ENCODE measurements around the gene TSPAN16.
A peak's percentile ranks its signal among the peaks of the same experiment; 100 is the strongest.

The TSPAN16 gene

DNA sequence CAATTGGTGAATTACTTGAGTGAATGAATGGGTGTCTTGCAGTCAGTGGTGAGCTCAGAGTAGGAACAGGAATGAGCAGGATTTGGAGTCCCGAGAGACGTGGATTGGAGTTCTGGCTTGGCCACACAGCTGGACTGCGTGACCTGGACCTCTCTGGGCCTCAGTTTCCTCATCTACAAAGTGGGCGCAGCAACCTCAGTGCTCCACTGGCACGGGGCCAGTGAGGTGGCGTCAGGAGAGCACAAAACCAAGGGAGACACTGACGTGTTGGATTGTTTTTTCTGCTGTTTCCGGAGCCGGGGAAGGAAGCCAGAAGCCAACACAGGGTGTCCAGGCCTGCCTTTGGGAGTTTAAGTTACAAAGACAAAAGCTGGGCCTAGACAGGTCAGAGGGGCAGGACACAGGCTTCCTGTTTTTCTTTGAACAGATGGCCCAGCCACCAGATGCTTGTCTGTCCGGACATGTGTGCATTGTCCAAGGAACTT lies 27.1 kb upstream of the TSPAN16 start:
- DNase-seq (ENCODE audit: low spot score): peak; percentile 57

GRCh38 chr19:11269408-11269807 lies 26.6 kb upstream of the TSPAN16 start:
- no peak for DNase-seq (ENCODE audit: low spot score)

DNA sequence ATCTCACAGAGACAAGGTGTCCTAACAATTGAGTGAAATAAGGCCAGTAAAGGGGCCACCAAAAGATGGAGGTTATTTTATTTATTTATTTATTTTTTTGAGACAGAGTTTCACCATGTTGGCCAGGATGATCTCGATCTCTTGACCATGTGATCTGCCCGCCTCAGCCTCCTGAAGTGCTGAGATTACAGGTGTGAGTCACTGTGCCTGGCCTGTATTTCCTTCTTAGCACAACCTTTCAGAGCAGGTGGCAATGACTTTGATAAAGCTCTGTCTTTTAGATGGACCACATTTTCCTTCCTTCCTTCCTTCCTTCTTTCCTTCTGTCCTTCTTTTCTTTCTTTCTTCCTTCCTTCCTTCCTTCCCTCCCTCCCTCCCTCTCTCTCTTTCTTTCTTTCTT lies 22.7 kb upstream of the TSPAN16 start:
- no peak for DNase-seq (ENCODE audit: low spot score)

- no peak for DNase-seq (ENCODE audit: low spot score)
Observed at GRCh38 chr19:11273989-11274388, 22.0 kb upstream of the TSPAN16 start.

- no peak for DNase-seq (ENCODE audit: low spot score)
Observed at GRCh38 chr19:11274533-11275086, 21.4 kb upstream of the TSPAN16 start.

DNA sequence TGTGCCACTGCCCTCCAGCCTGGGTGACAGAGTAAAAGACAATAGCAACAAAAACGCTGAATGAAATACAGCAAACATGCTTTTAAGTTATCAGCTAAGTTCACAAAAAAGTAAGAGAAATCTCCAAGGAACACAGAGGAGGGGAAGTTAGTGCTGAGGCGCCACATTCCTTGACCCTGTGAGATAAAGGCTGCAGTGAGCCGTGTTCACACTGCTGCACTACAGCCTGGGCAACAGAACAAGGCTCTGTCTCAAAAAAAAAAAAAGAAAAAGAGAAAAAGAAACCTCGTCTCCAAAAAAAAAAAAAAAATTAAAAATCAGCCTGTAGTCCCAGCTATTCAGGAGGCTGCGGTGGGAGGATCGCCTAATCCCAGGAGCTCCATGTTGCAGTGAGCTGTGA lies 17.3 kb upstream of the TSPAN16 start:
- no peak for DNase-seq (ENCODE audit: low spot score)

GRCh38 chr19:11279505-11280236 lies 16.3 kb upstream of the TSPAN16 start:
- no peak for DNase-seq (ENCODE audit: low spot score)

- no peak for DNase-seq (ENCODE audit: low spot score)
Observed at GRCh38 chr19:11281356-11282049, 14.5 kb upstream of the TSPAN16 start.

DNA sequence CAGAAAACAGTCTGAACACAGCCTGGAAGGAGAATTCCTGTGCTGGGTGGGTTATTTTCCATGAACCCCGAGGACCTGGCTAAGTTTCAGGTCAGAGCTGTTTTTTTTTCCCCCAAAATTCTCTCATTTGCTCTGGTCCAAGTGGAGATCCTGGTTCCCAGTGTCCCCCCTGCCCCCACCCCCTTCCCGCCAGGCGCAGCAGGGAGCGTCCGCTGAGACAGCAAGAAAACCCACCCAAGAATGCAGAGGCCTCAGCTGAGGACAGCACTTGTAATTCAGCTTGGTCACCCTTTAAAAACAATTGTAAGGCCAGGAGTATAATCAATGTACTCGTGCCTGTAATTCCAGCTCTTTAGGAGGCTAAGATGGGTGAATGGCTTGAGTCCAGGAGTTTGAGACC lies 11.4 kb upstream of the TSPAN16 start:
- no peak for DNase-seq (ENCODE audit: low spot score)

- DNase-seq (ENCODE audit: low spot score): no peak
Observed at GRCh38 chr19:11286312-11286974, 9.5 kb upstream of the TSPAN16 start.

DNA sequence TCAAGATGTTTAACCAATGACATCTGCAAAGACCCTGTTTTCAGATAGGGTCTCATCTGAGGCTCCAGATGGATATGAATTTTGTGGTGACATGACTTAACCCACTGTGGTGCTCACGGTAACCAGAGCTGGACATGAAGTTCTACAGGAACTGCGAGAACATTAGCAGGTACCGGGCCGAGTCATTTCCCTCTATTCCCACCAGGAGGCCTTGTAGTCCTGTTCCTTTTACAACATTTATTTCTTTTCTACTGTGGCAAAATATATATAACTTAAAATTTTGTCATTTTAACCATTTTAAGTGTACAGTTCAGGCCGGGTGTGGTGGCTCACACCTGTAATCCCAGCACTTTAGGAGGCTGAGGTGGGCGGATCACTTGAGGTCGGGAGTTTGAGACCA lies 7.6 kb upstream of the TSPAN16 start:
- DNase-seq (ENCODE audit: low spot score): no peak

DNA sequence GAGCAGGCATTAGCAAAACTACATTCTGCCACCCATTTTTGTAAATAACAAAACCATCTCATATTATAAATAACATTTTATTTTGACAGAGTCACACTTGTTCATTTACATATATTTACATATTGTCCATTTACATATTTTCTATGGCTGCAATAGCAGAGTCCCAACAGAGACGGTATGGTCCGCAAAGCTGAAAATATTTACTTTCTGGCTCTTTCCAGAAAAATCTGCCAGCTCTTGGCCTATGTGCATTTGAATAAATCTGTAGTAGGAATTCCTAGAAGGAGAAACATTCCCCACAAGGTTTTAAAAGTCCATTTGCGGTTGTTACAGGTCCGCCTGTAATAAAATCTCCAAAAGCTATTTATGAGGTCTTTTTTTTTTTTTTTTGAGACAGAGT lies 5.7 kb upstream of the TSPAN16 start:
- no peak for DNase-seq (ENCODE audit: low spot score)

- DNase-seq (ENCODE audit: low spot score): no peak
Observed at GRCh38 chr19:11291415-11291814, 4.5 kb upstream of the TSPAN16 start.

DNA sequence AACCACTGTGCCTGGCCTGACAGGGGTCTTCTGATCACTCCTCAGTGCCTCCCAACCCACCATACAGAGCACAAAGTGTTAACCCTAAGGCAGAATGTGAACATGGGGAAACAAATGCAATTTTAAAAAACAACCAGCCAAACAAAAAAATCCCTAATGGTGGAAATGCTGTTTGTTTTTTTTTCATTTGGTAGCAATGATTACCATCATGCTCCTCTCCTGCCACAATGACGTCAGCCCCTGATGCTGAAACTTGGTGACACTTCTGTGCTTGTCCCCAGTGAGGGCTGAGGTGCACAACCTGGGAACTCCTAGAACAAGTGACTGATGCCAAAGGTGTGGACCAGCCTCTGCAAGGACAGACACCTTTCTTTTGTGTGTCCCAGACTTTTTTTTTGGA lies 4.0 kb upstream of the TSPAN16 start:
- no peak for DNase-seq (ENCODE audit: low spot score)

GRCh38 chr19:11293433-11294389 lies 2.2 kb upstream of the TSPAN16 start:
- peak; percentile 82 for DNase-seq (ENCODE audit: low spot score)

GRCh38 chr19:11295180-11295579 lies 780 bp upstream of the TSPAN16 start:
- DNase-seq (ENCODE audit: low spot score): no peak

DNA sequence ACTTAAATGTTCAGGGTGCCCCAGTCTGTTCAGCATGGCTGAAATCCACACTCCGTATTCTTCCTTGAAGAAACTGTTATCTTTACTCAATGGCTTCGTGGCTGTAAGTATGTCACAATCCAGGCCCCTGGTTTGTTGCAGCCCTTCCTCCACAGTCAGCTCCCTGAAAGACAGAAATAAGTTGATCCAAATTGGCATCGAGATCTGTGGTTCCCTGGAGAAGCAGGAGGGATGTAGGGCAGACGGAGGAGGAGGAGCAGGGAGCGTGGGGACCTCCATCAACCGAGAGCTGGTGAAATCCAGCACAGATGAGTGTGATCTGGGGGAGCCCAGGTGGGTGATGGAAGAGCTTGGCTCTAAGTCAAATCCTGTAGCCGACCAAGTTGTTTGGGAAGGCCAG lies 304 bp downstream of the TSPAN16 start:
- peak; percentile 56 for DNase-seq (ENCODE audit: low spot score)

DNA sequence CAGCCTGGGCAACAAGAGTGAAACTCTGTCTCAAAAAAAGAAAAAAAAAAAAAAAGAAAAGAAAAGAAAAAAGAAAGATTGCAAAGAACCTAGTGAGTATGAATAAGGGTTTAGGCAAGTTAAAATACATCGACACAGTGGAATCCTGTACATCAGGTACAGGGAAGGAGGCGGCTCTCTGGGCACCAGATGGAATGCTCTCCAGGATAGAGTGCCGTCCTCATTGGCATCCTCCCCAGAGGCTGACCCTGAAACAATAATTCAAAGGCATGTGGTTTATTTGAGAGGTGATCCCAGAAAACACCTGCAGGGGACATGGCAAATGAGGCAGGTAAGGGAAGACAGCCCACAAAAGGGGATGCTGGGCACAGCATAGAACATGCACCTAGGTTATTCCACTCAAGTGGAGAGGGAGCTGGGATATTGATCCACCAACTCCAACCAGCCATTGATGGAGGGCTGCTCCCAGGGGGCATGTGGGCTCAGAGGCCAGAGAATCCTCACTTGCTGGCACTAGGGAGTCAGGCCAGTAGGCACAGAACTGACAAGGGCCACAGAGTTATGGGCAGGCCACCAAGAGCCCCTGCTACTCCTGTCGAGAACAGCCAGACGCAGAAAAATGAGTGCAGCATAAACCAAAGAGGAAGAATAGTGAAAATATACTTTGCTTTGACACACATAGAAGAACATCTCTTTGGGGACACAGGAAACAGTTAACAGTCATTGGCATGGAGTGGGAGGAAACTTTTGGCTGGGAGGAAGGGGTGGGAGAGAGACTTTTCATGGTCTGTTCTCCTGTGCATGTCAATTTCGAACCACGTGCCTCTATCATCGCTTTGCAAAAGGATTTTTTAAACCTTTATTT lies 4.2 kb downstream of the TSPAN16 start:
- DNase-seq (ENCODE audit: low spot score): no peak

DNA sequence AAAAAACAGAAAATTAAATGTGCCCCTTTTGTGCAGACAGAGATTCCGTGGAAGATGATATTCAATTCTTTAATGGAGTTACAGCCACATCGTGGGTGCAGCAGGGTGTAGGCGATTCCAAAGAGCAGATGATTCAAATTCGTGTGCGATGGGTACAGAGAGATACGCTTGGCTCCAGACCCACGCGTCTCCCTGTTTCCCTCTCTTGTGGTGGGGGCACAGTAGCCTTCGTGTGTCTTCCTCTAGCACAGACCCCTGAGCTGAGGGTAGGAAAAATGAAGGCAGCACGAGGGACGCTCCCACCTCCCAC lies 4.8 kb downstream of the TSPAN16 start:
- peak; percentile 64 for DNase-seq (ENCODE audit: low spot score)

DNA sequence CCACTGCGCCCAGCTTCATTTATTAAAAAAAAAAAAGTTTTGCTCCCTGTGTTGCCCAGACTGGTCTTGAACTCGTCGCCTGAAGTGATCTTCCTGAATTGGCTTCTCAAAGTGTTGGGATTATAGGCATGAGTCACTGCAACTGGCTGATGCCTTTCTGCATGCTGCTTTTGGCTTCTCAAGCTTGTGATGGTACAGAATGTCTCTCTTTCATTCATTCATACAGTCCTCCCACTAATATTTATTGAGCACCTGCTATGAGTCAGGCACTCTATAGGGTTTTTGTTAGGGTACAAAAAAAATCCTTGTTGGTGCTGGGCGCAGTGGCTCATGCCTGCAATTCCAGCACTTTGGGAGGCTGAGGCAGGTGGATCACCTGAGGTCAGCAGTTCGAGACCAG lies 9.0 kb downstream of the TSPAN16 start:
- no peak for DNase-seq (ENCODE audit: low spot score)

GRCh38 chr19:11306337-11306736 lies 10.4 kb downstream of the TSPAN16 start:
- no peak for DNase-seq (ENCODE audit: low spot score)

Data from putamen (tissue), 1 donor.